GM04503 (cell line): ENCODE data around the gene MYOCOS.
"Not testable (repeated sequence)": the region's sequence is repeated elsewhere in the genome, so short reads cannot be mapped to it uniquely, and the experiment has no call there.

Source experiments
- DNase-seq: peaks from one replicate; pipeline ENCODE4 v3.0.0-alpha.2; 2012; ENCODE audit warnings: low read depth

Gene MYOCOS

GRCh38 chr1:171625225-171625624 is 3.2 kb downstream of the MYOCOS start:
- DNase-seq: no peak

GRCh38 chr1:171627020-171627419 is 5.0 kb downstream of the MYOCOS start:
- no peak for DNase-seq

- no peak for DNase-seq
Observed at GRCh38 chr1:171628225-171628624, 6.2 kb downstream of the MYOCOS start.

GRCh38 chr1:171635661-171636060 is 13.6 kb downstream of the MYOCOS start:
- no peak for DNase-seq

GRCh38 chr1:171636141-171636540 is 14.1 kb downstream of the MYOCOS start:
- DNase-seq: no peak

- no peak for DNase-seq
Observed at GRCh38 chr1:171637928-171638576, 16.0 kb downstream of the MYOCOS start.

- no peak for DNase-seq
Observed at GRCh38 chr1:171640225-171640624, 18.2 kb downstream of the MYOCOS start.

GRCh38 chr1:171641076-171641864 is 19.2 kb downstream of the MYOCOS start:
- no peak for DNase-seq

- DNase-seq: no peak
Observed at GRCh38 chr1:171642197-171642596, 20.2 kb downstream of the MYOCOS start.

GRCh38 chr1:171643156-171643555 is 21.1 kb downstream of the MYOCOS start:
- no peak for DNase-seq

GRCh38 chr1:171644805-171645483 is 22.9 kb downstream of the MYOCOS start:
- DNase-seq: peak; percentile 71

GRCh38 chr1:171645553-171646248 is 23.7 kb downstream of the MYOCOS start:
- peak; percentile 97 for DNase-seq

- DNase-seq: no peak
Observed at GRCh38 chr1:171646249-171646560, 24.2 kb downstream of the MYOCOS start.

- no peak for DNase-seq
Observed at GRCh38 chr1:171652234-171652822, 30.3 kb downstream of the MYOCOS start, which contains the start of gene MYOC. TSS of gene MYOC (minus strand) at chr1:171652688. CDS start at chr1:171652611, 77 bp downstream.

GRCh38 chr1:171653796-171654195 is 31.8 kb downstream of the MYOCOS start:
- DNase-seq: no peak

- DNase-seq: peak; percentile 75
Observed at GRCh38 chr1:171654201-171654941, 32.3 kb downstream of the MYOCOS start.

- DNase-seq: no peak
Observed at GRCh38 chr1:171654942-171655745, 33.1 kb downstream of the MYOCOS start.

- no peak for DNase-seq
Observed at GRCh38 chr1:171655746-171656116, 33.7 kb downstream of the MYOCOS start.

GRCh38 chr1:171656206-171656605 is 34.2 kb downstream of the MYOCOS start:
- DNase-seq: not testable (repeated sequence)

- DNase-seq: no peak
Observed at GRCh38 chr1:171661076-171661650, 39.1 kb downstream of the MYOCOS start.
